GM21390 (cell line): Measurements from ENCODE around the gene TLE3.
"Not testable (repeated sequence)": the region's sequence is repeated elsewhere in the genome, so short reads cannot be mapped to it uniquely, and the experiment has no call there.

Experiments
- ATAC-seq: cut with Tn5 transposase; IDR thresholded peaks from one replicate; pipeline ENCODE4 v1.9.1; 2021; ENCODE audit not compliant: unreplicated experiment

The TLE3 gene

GRCh38 chr15:70097321-70098152 lies at the start of gene TLE3:
Gene TLE3, minus strand, starts transcription at chr15:70097917. Its CDS starts 1,119 bp downstream, at chr15:70096798.
- ATAC-seq, result peak; percentile 37

DNA sequence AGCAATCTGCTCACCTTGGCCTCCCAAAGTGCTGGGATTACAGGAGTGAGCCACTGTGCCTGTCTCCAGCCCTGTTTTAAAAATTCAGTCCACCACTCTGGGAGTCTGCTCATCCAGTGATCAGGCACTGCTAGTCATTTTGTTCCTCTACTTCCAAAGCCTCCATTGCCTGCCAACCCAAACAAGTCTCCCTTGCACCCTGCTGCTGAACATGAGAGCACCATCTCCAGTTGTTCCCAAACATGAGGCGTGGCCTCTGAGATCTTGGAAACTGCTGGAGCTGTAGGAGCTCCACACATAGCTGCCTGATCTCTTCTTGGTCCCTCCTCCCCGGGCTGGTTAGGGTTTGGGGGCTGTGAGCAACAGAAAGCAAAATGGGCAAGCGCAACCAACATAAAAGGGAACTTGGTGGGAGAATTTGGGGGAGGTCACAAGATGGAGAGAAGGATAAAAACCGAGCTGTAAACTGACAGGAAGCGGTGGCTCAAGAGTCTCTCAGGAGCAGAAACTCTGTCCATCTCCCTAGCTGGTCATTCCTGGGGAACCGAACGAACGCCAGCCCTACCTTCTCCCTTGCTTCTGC lies 49.6 kb upstream of the TLE3 start:
- ATAC-seq, result no peak

DNA sequence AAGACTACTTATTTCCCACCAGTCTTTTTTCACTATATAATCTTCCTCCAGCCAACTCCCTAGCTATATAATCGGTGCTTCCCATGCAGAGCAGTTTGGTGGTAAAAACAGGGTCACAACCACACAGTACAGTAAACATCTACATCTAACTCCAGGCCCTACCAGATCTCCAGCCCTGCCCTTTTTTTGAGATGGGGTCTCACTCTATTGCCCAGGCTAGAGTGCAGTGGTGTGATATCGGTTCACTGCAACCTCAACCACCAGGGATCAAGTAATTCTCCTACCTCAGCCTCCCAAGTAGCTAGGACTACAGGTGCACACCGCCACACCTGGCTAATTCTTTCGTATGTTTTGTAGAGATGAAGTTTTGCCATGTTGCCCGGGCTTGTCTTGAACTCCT lies 49.1 kb upstream of the TLE3 start:
- no peak for ATAC-seq

DNA sequence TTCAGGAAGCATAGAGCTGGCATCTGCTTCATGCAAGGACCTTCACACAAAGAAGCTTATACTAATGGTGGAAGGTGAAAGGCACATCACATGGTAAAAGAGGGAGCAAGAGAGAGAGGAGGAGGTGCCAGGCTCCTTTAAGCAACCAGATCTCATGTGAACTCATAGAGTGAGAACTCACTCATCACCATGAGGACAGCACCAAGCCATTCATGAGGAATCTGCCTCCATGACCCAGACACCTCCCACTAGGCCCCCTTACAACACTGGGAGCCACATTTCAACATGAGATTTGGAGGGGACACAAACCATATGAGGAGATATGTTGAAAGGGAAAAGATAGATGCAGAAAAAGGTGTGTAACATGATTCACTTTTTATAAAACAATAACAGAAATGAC lies 48.4 kb upstream of the TLE3 start:
- ATAC-seq, result no peak

GRCh38 chr15:70145261-70145660 lies 47.5 kb upstream of the TLE3 start:
- no peak for ATAC-seq

DNA sequence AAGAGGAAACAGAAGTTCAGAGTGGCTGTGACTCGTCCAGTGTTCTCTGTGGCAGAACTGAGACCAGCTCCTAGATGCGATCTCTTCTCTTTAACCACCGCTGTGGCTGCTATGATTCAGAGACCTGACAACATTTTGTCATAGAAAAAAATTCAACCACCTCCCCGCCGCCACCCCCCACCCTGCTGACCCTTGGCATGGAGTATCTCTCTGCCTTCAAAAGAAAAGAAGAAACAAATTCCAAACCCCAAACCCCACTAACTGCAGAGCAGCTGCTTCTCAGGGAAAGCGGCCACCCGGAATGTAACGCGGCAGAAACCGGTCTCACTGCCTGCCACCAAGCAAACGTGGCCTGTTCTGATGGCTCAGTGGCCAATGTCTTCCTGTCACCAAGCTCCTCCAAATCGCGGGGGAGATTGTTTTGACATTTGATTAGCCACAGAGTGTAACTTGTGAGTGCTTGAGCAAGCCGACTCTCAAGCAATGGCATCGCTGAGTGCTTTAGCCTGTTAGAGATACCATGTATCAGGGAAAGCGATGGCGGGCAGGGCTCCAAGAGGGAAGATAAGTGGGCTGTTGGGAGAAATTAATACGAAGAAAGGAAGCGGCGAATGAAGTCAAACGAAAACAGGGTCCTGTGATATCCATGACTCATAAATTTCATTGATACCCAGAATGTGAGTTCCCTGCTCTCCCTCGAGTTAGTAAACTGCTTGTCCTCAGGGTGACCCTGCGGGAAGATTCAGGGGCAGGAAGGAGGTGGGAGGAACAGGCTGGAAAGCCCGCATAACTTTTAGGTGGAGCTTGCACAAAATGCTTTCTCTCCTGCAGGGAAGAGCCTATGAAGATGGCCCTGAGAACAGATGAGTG lies 44.8 kb upstream of the TLE3 start:
- ATAC-seq, result no peak

GRCh38 chr15:70142072-70142321 lies 44.3 kb upstream of the TLE3 start:
- ATAC-seq, result no peak

DNA sequence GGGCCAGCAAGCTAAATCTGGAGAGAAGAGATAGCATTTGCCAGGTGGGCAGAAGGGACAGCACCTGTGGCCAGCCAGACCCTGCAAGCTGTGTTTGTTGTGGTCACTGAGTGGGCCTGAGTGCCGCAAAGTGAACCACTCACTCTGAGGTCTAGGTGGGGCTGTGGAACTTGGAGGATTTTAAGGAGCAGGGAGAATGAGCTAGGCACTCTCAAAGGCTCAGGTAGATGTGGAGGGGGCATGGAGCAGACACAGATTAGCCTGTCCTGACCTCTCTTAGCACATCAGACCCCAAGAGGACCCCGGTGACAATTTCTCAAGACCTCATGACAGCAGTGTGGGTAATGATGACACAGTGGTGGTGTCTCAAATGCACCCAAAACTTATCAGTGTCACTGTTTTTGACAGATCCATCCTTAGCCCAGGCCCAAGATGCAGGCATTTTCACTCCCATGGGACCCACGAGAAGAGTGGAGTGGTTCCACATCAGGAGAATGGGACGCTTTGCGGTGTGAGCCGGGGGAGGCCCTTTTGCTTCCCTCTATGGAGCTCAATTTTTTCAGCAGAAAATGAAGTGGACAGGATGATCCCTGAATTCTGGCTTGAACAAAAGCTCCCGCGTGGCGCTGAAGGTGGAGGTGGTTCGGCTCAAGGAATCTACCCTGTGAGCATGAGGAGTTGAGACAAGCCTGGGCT lies 43.8 kb upstream of the TLE3 start:
- no peak for ATAC-seq

- ATAC-seq, result no peak
These were observed 43.0 kb upstream of the TLE3 start for GRCh38 chr15:70140543-70141375.

- no peak for ATAC-seq
These were observed 42.4 kb upstream of the TLE3 start for GRCh38 chr15:70140025-70140542.

DNA sequence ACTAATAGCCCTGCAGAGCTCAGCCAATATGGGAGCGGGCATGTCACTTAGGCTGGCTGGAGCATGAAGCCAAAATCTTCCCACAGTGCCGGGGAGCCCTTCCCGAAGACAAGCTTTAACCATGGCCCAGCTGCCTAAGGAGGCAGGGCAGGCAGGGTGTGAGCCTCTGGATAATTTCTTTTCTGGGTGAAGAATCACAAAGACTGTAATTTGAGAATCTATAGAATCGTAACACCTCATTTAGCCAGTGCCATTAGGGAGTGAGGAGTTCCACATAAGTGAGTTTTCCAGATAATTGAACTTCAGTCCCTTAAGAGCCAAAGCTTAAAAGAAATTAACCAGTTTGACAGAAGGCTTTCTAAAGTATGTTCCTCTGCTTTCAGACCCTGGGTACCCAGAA lies 40.2 kb upstream of the TLE3 start:
- ATAC-seq, result no peak

DNA sequence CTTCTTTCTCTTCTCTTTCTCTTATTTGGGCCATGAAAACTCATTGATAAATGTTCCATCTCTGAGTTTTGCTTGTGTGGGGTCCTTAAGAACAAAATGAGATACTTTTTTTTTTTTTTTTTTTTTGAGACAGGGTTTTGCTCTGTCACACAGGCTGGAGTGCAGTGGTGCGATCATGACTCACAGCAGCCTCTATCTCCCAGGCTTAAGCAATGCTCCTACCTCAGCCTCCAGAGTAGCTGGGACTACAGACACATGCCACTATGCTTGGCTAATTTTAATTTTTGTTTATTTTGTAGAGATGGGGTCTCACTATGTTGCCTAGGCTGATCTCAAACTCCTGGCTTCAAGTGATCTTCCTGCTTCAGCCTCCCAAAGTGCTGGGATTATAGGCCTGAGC lies 39.3 kb upstream of the TLE3 start:
- not testable (repeated sequence) for ATAC-seq

GRCh38 chr15:70133781-70134421 lies 36.2 kb upstream of the TLE3 start:
- ATAC-seq, result no peak

- ATAC-seq, result no peak
These were observed 35.6 kb upstream of the TLE3 start for GRCh38 chr15:70133296-70133695.

DNA sequence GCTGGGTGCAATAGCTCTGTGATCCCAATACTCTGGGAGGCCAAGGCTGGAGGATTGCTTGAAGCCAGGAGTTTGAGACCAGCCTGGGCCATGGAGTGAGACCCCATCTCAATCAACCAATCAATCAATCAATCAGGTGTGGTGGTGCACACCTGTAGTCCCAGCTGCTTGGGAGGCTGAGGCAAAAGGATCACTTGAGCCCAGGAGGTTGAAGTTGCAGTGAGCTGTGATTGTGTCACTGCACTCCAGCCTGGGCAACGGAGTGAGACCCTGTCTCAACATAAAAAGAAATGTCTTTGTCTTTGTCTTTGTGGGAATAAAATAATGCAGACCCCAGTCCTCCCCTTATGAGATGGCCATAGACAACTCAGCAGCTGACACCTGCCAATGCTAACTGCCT lies 34.9 kb upstream of the TLE3 start:
- no peak for ATAC-seq

DNA sequence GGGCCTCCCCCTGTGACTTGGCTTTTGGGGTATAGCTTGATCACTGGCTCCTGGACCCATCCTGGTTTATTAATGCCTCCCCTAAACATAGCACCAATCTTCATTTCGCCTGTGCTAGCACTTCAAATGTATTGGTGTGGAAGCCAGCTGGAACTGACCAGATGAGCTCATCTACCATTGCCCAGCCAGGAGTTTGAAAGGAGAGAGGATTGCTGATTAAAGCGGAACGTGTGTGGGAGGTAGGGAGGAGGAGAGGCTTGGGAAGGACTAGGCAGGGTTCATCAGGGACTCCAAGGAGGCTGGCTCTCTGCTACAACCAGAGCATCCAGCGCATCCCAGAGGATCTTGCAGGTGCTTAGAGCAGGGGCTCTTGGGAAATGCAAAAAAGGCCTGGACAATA lies 34.4 kb upstream of the TLE3 start:
- no peak for ATAC-seq

DNA sequence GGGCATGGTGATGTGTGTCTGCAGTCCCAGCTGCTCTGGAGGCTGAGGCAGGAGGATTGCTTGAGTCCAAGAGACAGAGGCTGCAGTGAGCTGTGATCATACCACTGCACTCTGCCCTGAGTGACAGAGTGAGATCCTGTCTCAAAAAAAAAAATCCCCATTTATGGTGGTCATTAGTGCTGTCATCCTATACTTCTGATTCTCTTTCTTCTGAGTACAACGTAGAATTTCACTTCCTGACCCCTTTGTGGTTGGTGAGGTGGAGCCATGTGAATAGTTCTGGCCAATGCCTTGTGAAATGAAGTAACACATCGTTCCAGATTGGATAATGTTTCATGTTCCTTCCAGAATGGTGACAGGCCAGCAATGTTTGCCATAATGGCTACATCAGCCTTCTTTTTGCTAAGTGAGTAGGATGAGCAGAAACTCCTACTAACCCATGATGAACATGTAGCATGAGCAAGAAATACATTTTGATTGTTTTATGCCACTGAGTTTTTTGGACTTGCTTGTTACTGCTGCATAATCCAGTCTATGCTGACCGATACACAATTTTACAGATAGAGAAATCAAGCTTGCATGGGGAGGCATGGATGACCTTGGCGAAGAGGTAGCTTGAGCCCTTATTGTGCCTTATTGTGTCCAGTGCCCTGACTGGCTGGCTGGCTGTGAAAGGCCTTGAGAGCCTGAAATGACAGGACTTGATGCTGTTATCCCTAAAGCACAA lies 30.9 kb upstream of the TLE3 start:
- ATAC-seq, result no peak

GRCh38 chr15:70127770-70128413 lies 30.2 kb upstream of the TLE3 start:
- ATAC-seq, result no peak

DNA sequence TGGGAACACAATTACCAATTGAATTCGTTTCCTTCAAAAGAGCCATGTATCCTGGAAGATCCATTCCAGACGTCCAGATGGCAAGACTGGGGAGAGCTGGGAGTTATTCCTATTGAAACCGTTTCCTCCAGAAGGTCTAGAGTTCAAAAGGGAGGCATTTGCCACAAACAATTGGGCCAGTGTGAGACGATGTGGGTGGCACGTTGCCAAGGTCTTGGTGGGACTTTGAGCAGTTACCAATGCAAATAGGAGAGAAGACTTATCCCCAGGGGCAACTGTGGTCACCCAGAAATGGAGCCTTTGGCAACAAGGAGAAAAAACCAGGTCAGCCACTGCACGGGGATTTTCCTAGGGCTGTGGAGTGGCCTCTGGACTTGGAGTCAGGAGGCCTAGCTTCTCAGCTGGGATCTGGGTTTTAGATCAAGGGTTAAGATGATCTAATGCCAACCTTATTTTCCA lies 29.6 kb upstream of the TLE3 start:
- no peak for ATAC-seq
